ENCODE data around the gene GSK3B.

DNA sequence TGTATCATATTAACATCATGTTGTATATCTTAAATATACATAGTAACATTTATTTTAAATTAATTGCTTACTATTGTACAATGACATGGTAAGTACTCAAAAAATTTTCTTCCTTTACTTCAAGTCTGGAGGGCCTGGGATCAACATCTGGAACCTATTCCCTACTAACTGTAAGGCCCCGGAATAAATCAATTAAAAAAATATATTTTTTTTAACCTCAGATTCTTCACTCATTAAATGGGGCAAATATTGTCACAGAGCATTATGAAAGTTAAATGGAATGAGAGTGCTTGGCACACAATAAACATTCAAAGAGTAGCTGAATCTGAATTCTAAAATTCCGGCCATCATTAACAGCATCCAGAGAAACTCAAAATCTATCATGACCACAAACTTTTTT lies 16.5 kb downstream of the GSK3B start:
- TF ChIP-seq RFX5 (IDR thresholded peaks at IDR 0.05; ENCODE audit: low read depth, low read length) (no peak), ZNF207 (IDR thresholded peaks at IDR 0.05; ENCODE audit: borderline replicate concordance) (no peak), ZNF274 (IDR thresholded peaks at IDR 0.05; ENCODE audit: insufficient read depth, insufficient read length) (no peak), RAD21 (IDR thresholded peaks at IDR 0.05; ENCODE audit: insufficient read depth, low read depth, low read length) (no peak), HDAC6 (IDR thresholded peaks at IDR 0.05; ENCODE audit: unreplicated experiment) (no peak), POLR2A (IDR thresholded peaks at IDR 0.05; ENCODE audit: low read depth, low read length) (no peak), STAT1 (conservative IDR thresholded peaks at IDR 0.05) (no peak), CTCF (IDR thresholded peaks at IDR 0.05 in 2 of 3, conservative IDR thresholded peaks at IDR 0.05 in 1 of 3; ENCODE audit: control insufficient read depth in 2 of 3, extremely low read depth in 1 of 3, insufficient read depth in 1 of 3, low read depth in 3 of 3, low read length in 3 of 3) (no peak), SMAD1 (IDR thresholded peaks at IDR 0.05; ENCODE audit: low read depth, partially characterized antibody) (no peak), RCOR1 (conservative IDR thresholded peaks at IDR 0.05; ENCODE audit: low read depth, low read length) (no peak), JUND (IDR thresholded peaks at IDR 0.05; ENCODE audit: low read depth, low read length) (no peak)
